Right renal cortex interstitium (tissue), 3 donors: ENCODE data around the gene DRAM2. TPM values are rescaled to one million over a fixed set of nuclear protein-coding genes. Genes with fewer than 3 reads are reported as not detected.

ENCODE experiments used
- DNase-seq, 3 donors: peaks; one replicate each; pipeline ENCODE4 v3.0.0-alpha.2; 2013; ENCODE audit warnings: low read depth in 3 of 3, low spot score in 2 of 3
- polyA plus RNA-seq, 3 donors: library from polyadenylated mRNA; unstranded; fragments of 120-200 nt; gene quantifications; one replicate each; pipeline ENCODE4 v1.2.1, GENCODE V29; 2013; ENCODE audit not compliant: insufficient read length in 3 of 3

DRAM2 gene
- 10 to 100 TPM; 78.4 to 81.9 (median 79.7) TPM for polyA plus RNA-seq

DNA sequence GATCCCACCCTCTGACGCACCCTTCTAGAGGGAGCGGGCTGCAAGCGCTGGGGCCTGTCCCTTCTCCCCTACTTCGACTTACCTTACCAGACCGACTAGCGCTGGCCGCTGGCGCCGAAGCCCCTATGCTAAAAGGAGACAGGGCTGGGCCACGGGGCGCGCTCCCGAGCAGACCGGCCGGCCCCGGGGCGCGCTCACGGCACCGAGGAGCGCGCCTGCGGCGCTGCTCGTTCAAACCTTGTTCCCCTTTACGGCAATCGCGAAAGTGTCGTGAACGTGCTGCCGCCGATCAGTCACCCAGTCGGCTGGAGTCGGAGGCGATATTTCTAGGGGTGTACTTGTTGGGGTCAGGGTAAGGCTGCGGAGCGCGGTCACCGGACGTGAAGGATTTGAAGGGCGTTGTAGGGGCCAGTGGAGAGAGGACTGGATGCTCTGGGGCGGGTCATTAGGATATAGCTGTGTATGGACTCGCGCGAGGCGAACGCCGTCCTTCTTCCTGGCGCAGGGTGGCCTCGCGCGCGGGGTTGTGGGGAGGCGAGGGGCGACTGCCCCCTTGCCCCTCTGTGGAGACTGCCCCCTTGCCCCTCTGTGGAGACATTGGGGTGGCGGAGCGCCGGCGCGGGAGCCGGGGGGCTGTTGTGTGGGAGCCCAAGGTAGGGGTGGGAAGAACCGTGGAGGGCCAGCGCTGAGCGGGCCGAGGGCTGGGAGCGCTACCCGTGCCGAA lies at the start of gene DRAM2, which contains the start of gene CEPT1:
DRAM2 (minus strand) TSS at position 138 of the 724 bp plus-strand sequence. CDS start 8,539 bp downstream, outside the sequence.
CEPT1 (plus strand) TSS at position 268 of the 724 bp plus-strand sequence. CDS start 7,492 bp downstream, outside the sequence.
- peak; percentile 88 to 97 (median 94) for DNase-seq

DNA sequence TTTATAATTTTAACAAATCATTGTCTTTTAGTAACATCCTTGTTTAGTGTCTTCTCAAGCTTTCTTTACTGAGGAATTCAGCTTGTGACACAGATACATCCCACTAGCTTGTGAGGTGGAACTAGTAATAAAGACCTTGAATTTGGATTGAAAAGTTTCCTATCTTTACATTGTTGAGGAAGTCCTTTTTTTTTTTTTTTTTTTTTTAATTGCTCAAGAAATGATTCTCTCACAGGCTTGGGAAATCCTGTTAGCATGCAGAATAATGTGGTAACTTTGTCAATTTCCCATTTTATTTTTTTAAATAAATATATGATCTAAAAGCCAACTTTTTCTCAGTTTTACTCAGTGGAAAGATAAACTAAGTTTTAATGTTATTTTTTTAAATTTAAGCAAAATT lies 44.8 kb upstream of the DRAM2 start:
- no peak for DNase-seq

DNA sequence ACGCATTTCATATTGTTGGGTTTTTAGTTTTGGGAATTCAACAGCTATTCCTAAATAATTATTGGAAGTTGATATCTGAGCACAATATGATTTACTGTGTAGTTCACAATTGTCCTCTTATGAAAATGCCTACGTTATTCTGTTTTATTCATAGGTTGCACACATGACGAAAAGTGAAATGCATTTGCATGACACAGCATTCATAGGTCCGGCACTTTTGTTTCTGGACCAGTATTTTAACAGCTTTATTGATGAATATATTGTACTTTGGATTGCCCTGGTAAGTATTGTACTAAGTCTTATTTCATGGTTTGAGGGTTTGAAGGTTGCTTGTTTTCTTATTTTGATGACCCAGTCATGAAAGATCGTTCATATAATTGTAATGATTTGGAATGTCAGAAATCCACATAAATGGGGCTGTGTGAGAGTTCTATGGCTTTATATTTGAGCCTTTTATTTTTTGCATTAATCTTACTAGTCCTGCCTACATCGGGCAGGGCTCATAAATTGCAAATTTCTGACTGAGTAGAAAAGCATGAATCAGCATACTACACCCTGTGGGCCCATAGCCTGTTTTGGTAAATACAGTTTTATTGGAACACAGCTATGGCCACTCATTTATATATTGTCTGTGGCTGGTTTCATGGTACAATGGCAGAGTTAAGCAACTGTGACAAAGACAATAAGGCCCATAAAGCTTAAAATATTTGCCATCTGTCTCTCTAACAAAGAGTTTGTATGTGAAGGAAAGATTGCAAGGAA lies 43.6 kb upstream of the DRAM2 start:
- no peak for DNase-seq

DNA sequence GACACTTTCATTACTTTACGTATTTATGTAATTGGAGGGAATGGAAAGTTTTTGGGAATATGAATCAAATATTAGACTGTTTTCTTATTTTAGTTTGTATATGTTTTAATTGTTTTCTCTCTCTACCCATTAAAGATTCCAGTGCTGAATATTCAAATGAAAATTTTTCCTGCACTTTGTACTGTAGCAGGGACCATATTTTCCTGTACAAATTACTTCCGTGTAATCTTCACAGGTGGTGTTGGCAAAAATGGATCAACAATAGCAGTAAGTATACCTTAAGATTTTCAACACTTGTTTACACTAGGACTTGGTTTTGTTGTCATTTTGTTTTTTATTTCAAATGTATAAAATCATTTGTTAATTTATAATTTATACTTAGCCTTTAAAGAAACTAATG lies 42.2 kb upstream of the DRAM2 start:
- DNase-seq = no peak

DNA sequence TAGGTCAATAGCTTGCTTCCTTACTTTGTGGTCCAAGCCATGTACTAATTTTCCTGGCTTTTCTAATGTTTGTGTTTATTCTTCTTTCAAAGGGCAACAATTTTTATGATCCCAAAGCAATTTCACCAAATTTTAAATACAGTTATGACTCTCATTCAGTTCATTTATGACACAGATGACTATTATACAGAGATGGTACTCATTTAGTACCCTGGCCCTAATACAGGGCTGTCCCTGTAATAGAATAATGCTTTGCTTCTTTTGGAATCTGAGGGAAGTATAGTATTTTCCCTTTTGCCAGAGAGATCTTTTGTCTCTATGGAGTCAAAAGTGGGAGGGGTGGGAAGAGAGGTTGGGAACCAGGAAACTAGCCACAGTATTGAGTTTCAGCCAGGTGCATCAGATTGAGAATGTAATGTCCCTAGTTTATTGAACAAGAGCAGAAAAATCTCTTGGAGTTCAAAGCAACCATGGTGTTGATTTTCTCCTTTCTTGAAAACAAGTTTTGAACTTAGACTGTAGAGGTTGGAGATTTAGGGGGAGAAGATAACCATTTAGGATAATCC lies 40.2 kb upstream of the DRAM2 start:
- no peak for DNase-seq

- DNase-seq = no peak
These were observed 36.8 kb upstream of the DRAM2 start for GRCh38 chr1:111176678-111177077.

GRCh38 chr1:111175349-111175748 lies 35.5 kb upstream of the DRAM2 start:
- no peak for DNase-seq

DNA sequence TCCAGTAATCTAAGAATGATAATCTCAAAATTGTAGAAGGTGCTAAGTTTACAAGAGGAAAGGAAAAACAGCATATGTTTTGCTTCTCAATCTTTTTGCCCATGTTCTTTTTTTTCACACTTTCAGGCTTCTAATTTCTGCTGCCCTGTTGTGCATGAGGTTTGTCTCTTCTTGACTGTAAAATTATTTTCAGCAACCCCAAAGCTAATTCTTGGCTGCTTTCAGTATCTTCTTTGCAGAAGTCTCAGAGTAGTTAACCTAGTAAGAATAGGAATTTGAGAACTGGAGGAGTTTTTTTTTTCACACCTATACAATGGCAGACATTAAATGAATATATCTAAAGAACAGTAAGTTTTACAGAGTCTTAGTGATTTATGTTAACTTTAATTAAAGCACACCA lies 34.2 kb upstream of the DRAM2 start:
- no peak for DNase-seq

DNA sequence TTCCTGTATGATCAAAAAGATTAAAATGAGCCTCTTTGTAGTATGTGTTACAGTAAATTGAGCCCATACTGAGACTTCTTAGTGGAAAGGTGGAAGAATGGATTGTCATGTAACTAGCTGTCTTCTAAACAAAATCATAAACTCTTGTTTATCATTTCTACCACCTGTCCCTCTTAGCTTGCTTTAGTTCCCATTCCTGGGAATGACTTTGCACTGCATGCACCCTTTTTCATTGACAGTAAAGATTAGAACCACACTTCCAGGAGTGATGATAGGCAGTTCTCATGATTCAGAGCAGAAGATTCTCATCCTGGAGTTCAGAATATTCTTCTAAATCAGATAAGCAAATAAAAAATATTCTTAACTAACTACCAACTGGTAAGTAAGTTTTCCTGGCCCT lies 32.6 kb upstream of the DRAM2 start:
- no peak for DNase-seq

- no peak for DNase-seq
These were observed 24.3 kb upstream of the DRAM2 start for GRCh38 chr1:111164151-111164550.

DNA sequence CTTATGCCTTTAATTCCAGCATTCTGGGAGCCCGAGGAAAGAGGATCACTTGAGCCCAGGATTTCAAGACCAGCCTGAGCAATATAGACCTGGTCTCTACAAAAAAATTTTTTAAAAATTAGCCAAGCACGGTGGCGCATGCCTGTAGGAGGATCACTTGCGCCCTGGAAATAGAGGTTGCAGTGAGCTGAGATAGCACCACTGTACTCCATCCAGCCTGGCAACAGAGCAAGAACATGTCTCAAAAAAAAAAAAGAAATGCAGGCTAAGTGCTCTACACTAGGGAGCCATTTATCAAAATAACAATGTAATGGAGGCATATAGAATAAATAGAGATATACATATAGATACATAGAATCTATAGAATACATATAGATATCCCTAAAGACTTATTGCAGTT lies 23.5 kb upstream of the DRAM2 start:
- no peak for DNase-seq

DNA sequence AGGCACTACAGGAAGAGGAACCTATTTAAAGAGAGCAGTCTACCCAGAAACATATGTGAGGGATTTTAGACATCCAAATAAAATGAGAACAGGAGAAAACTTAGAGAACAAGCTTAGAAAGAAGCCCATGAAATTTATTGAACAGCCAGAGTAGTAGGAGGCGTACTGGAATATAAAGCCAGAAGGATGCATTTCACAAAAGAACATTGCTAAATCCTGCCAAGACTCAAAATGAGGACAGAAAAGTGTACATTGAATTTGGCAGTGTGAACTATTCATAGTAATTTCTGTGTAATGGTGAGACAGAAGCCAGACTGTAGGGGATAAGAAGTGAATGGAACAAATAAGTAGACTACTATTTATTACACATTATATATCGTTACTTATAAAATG lies 22.6 kb upstream of the DRAM2 start:
- no peak for DNase-seq

DNA sequence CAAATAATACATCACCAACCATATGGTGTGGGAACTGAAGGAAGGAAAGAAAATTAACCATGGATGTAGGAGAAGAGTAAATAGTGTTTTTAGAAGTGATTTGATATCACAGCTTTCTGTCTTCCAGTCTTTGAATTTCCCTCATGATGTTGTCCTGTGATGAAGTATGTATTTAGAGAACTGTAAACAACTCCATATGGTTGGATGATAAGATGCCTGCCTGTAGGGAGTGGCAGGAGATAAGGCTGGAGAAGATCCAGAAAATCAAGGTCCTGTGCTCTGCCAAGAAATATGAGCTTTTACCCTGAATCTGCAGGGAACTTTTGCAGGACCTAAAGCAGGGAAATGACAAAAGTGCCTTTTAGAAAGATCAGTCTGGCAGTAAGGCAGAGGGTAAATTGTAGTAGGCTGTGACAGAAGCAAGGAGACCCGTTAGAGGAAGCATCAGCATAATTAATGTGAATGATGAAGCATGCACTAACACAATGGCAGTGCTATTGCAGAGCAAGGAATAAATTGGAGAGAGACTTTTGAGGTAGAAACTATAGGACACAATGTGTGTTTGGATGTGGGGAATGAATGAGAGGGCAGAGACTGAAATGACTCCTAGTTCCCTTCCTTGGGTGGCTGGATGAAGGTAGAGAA lies 22.1 kb upstream of the DRAM2 start:
- DNase-seq = no peak

DNA sequence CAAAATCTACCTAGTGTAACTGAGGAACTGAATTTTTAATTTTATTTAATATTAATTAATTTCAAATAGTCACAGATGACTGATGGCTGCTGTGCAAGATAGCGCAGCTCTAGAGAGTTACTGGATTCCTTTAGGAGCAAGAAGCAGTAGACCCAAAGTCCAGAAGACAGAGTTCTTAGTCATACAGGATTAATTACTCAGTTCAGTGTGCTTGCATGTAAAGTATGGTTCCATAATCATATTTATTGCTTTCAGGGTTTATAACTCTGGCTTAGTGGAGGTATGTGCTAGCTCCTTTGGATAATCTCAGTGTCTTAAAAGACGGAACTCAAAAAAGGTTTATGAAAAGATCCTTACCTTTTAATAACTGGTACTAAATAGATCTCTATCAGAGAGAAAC lies 17.5 kb upstream of the DRAM2 start:
- DNase-seq = no peak

DNA sequence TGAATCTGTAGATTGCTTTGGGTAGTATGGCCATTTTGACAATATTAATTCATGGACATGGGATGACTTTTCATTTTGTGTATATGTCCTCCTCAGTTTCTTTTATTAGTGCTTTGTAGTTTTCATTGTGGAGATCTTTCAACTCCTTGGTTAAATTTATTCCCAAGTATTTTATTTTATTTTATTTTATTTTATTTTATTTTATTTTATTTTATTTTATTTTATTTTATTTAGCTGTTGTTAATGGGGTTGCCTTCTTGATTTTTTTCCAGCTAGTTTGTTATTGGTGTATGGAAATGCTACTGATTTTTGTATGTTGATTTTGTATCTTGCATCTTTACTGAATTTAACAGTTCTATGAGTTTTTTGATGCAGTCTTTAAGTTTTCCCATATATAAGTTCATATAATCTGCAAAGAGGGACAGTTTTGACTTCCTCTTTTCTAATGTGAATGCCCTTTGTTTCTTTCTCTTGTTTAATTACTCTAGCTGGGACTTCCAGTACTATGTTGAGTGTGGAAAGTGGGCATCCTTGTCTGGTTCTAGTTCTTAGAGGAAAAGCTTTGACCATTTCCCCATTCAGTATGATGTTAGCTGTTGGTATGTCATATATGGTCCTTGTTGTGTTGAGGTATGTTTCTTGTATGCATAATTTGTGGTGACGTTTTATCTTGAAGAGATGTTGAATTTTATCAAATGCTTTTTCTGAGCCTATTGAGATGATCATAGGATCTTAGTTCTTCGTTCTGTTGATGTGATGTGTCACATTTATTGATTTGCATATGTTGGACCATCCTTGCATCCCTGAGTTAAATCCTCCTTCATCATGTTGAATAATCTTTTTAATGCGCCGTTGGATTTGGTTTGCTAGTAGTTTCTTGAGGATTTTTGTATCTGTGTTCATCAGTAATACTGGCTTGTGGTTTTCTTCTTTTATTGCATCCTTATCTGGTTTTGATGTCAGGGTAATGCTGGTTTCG lies 14.4 kb upstream of the DRAM2 start:
- no peak for DNase-seq

DNA sequence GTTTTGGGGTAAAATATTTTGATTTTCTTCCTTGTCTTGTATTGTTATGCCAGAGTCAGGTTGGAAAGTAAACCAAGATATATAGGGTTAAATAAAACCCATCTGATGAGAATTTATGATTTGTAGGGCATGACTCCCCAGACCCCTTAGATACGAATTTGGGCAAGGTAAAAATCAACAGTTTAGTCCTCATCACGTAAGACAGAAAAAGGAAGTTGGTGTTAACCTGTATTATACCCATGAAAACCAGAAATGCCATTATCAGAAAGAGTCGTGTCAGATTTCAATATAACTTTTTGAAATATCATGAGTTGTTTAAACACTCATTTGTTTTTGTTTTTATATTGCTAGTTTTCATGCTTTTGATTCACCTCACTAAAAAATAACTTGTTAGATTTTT lies 11.9 kb upstream of the DRAM2 start:
- no peak for DNase-seq

- no peak for DNase-seq
These were observed 8.5 kb upstream of the DRAM2 start for GRCh38 chr1:111148376-111148881.

GRCh38 chr1:111147948-111148347 lies 8.1 kb upstream of the DRAM2 start:
- no peak for DNase-seq

- DNase-seq = no peak
These were observed 6.3 kb upstream of the DRAM2 start for GRCh38 chr1:111145963-111146768.
